Activated CD4-positive, CD25-positive, alpha-beta regulatory T cell treated with anti-CD3 and anti-CD28 coated beads, Interleukin-2, amount 50 U/mL, for 24 hours (primary cell): ENCODE results near the gene TRIM25.

Source experiments
- ATAC-seq, 2 donors: fragments of 150-1000 bp; cut with Tn5 transposase; one replicate each; pipeline ENCODE4 v1.10.0; 2021; ENCODE audit warnings: mild to moderate bottlenecking in 1 of 2, moderate library complexity in 1 of 2

TRIM25 gene

DNA sequence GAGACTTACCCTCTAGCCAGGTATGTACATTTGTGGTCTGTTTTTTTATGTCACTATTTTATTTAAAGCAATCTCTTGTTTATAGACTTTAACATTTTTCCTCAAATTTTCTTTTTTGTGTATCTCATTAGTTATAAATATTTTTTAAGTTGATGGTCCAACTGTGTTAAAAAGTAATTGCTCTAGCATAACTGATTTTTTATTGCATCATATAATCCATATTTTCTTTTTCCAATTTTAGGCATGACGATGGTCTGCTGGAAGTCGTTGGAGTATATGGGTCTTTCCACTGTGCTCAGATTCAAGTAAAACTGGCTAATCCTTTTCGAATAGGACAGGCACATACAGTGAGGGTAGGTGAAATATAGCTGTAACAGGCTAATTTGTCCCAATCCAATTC is 52.0 kb downstream of the TRIM25 start:
- ATAC-seq, result no peak

DNA sequence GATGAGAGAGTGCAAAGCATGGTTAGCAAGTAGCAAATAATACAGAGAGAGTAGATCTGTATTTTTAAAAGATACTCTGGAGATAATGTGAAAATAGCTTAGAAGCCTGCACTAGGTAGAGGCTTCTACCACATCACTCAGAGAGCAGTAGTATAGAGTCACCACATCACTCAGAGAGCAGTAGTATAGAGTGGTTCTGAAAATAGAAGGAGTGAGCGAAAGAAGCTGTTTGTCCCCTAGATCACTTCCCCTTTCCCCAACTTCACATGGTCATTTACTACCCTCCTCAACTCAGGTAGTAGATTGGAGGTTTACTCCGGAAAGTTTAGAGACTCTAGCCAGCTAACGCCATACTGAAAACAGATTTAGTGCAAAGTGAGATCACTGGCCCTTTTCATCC is 62.8 kb downstream of the TRIM25 start:
- ATAC-seq, result no peak

DNA sequence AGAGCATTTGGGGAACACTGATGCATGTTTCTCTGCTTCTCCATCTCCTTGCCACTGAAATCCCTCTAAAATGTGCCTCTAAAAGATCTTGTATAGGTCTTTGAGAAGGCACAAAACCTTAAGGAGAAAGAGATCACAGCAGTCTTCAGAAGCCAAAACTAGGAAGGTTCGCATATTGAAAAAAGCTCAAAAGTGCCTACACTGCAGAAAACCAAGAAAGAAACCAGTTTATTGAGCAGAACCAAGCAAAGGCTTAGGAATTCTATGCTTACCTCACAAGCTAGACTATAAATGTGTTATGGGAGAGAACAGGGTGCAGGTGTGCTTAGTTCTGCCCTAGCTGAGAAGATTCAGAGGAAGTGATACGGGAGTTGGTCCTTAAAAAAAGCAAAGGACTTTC is 63.3 kb downstream of the TRIM25 start:
- ATAC-seq, result no peak

GRCh38 chr17:56849131-56849530 is 64.7 kb downstream of the TRIM25 start:
- no peak for ATAC-seq

DNA sequence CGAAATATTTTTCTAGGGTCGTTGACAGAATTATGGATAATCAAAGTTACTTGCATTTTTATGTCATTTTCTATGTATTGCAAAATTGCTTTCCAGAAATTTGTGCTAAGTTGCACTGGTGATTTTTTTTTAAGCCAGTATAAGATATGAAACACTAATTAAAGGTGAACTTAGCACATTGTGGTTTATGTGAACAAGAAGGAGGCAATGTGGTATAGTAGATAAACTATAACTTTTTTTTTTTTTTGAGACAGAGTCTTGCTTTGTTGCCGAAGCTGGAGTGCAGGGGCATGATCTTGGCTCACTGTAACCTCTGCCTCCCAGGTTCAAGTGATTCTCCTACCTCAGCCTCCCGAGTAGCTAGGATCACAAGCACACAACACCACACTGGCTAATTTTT is 66.7 kb downstream of the TRIM25 start:
- no peak for ATAC-seq

- no peak for ATAC-seq
These were observed 67.9 kb downstream of the TRIM25 start for GRCh38 chr17:56845934-56846333.

GRCh38 chr17:56842577-56842976 is 71.3 kb downstream of the TRIM25 start:
- no peak for ATAC-seq

DNA sequence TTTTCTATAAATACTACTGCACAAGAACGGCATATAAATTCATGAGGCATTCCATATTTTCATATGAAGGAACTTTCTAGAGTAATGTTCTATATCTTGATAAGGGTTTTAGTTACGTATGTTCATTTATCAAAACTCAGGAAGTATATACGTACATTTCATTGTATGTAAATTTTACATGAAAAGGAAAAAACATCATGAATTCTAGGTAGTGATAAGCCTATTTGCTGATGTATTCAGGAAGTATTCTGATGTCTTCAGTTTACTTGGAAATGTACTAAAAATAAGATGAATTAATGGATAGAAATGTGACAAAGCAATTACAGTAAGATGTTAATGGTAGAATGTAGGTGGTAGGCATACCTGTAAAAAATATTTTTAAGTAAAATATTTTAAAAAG is 75.2 kb downstream of the TRIM25 start:
- no peak for ATAC-seq
